Right forelimb (tissue), 1 donor: ENCODE measurements around the gene ZBTB18.

Source experiments
- DNase-seq: peaks from one replicate; pipeline ENCODE4 v3.0.0-alpha.2; 2018

The ZBTB18 gene

DNA sequence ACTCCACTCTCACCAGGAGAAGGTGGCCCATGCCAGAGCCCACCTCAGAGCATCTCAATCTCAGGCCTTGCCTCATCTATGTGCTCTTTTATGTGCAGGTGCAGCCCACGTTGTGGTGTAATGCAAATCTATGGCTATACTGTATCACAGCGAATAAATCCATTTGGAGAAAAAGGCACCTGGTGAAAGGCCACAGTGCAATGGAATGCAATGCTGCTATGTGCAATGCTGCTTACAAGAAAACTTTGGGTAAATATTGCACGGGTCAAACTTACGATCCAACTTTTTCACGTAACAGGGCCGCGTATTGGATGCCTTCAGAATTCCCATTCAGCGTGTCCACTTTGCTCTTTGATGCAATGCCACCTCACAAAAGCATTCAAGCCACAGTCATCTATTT lies 13.5 kb downstream of the ZBTB18 start:
- DNase-seq: no peak

DNA sequence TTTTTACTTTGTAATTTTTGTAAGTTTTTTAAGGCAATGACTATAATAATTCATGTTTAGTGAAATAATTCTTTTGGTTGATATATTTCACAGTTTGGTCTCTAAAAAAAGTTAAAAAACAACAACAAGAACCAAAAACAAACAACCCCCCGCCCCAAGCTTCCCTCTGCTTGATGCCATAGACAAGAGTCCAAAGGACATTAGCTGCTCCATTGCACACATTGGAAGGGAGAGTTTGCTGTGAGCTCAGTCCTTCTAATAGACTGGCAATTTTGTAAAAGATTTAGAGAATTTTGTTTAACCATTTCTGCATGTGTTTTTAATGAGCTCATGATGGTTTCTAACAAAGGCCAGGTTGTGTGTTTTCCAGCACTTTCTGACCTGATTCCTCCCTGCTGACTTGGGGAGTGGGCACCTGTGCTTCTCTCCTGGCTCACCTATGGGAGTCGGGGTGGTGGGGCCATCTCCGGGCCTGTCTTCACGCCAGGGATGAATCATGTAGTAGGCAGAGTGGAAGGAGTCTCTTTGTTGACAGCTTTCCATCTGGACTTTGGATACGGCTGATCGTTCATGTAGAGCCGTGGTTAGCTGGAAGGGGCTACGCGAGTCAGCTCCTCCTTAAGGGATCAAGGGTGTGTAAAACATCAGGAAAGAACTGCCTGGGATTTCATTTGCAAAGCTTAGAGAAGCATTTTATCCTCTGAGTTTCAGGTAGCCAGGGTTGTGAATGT lies 14.1 kb downstream of the ZBTB18 start:
- DNase-seq: no peak

GRCh38 chr1:244065960-244066388 lies 14.9 kb downstream of the ZBTB18 start:
- no peak for DNase-seq

DNA sequence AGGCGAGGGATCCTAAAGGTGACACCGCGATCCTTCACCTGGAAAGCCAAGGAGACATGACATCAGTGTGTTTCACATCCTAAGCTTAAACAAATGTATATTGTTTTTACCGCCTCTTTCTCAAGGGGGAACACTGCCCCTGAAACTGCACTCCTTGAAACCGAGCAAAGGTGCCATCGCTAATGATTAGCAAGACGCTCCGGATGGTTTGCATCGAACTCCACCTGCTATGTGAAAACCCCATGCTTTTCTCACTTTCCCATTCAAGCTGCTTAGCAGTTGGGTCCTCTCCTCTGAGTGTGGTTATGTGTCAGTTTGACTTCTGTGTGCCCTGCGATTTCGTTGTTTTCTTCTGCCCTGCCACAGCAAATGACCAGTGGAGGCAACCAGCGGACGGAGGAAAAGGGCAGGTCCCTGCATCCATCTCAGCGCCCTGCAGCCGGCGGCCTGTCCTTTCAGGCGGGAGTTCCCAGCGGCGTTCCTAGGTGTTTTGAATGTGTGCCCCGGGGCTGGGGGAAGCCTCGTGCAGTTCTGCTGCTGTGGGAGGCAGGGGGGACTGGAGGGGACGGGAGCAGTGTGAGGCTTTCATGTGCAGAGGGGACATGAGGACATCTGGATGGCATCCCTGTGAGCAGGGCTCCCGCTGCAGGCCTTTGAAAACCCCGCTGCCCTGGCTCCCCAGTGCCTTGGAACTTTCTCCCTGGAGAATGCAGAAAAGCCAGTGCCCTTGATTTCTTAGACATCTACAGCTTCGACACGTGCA lies 16.1 kb downstream of the ZBTB18 start:
- DNase-seq: no peak

DNA sequence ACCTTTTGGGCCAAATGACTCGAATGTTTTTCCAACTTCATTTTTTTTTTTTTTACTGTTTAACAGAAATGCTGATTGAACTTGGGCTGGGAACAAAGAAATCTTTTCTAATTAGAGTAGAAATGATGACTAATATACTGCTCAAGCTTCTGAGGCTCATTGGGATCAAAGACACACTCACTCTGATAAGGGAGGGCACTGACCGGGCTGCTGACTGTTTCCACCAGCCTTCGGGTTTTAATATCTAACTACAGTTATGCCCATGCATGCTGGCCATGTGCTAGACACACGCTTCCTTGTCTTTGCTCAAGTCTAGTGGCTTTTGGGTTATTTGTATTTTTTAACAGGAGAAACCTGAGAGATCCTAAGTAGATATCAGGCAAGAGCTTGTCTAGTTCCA lies 16.8 kb downstream of the ZBTB18 start:
- no peak for DNase-seq

- no peak for DNase-seq
These were observed 17.5 kb downstream of the ZBTB18 start for GRCh38 chr1:244068567-244068966.

GRCh38 chr1:244069326-244069898 lies 18.3 kb downstream of the ZBTB18 start:
- no peak for DNase-seq

DNA sequence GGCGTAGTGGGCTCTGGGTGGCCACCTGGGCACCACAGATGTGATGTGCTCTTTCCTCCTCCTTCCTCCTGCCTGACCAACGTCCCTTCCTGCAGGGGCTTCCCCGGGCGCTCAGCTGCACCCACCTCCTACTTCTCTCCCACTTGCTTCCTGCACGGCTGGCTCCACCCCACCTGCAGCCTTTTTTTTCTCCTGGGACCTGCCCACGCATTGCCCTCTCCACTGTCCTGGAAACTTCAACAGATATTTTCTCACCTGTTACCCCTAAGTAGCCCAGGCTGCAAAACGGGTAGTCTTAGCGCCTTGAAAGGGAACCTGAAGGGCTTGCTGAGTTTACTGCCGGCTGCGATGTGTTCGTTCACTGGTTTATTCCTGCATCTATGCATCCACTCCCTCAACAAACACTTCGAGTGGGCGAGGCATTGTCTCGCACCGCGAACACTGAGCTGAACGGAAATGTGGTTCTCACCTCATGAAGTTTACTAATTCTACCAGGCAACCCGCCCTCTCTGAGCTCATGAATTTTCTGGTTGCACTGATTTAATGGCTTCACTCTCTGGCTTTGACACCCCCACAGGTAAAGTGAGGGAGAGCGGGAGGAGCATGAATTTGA lies 23.6 kb downstream of the ZBTB18 start:
- DNase-seq: no peak

DNA sequence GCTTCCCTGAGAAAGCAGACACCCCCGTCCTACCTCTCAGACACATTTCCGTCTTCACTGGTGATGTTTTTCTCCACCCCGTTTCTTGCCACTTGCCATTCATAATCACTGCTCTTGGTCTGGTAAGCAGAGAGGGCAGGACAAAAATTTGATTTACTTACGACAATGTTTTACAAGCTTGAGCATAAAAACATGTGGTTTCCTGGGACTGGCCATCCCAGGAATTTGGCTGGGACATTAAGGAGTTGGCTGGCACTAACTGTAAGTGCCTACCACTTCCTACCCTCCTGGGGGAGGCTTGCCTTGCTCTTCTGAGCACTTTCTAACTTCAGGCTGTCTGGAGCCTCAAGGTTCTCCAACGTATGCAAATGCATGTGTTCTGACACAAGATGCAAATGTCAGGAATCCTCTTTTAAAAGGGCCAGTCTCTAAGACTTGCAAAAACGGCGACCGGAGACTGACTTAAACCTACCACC lies 24.2 kb downstream of the ZBTB18 start:
- DNase-seq: no peak

GRCh38 chr1:244076740-244077139 lies 25.7 kb downstream of the ZBTB18 start:
- DNase-seq: no peak

GRCh38 chr1:244077473-244078220 lies 26.6 kb downstream of the ZBTB18 start:
- no peak for DNase-seq

- no peak for DNase-seq
These were observed 29.4 kb downstream of the ZBTB18 start for GRCh38 chr1:244080343-244080929.

GRCh38 chr1:244082969-244083368 lies 31.9 kb downstream of the ZBTB18 start:
- DNase-seq: no peak

- DNase-seq: no peak
These were observed 32.4 kb downstream of the ZBTB18 start for GRCh38 chr1:244083383-244083943.

- no peak for DNase-seq
These were observed 33.7 kb downstream of the ZBTB18 start for GRCh38 chr1:244084763-244085162.

DNA sequence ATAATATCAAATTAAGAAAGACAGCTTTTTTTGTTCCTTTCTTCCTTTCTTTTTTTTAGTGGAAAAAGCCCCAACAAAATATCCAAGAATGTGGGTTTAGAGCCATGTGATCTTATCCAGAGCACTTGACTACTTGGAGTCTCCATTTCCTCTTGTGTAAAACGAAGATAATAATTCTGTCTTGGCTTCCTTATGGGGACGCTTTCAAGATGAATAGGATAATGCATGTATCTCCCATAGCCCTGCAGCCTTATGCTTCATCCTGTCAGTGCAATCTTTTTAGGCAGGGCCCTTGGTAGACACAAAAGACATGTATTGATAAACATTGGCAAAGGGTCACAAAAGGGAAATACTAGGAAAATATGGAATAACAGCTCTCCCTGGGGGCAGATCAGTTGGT lies 34.8 kb downstream of the ZBTB18 start:
- DNase-seq: no peak

GRCh38 chr1:244087021-244087560 lies 36.0 kb downstream of the ZBTB18 start:
- DNase-seq: no peak

DNA sequence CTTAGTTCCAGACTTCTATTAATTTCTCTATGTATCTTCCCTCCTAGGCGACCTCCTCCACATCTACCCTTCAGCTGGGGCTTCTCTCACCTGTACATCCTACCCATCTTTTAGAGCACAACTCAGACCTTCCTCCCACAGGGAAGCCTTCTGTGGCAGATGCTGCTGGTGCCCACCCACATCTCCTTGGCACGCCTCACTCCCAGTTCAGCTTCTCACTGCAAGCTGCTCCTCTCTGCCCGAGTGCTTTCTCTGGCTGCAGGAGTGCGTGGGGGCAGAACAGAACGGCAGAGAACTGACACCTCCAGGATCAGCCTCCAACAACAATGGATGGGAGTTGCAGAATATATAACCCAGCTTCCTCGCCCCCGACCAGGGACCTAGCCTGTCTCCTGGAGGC lies 36.5 kb downstream of the ZBTB18 start:
- DNase-seq: no peak

DNA sequence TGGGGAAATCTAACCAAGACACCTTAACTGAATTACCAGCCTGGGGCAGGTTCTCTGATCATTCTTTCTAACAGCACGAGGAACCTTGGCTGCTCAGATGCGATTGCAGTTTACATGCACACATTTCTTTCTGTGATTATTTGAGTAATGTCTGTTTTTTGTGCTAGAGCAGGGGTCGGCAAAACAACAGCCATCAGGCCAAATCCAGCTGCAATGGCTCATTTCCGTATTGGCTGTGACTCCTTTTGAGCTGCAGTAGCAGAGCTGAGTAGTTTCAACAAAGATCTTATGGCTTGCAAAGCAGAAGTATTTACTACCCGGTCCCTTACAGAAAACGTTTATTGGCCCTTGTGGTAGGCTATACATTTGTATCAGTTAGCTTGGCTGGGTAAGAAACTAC lies 37.1 kb downstream of the ZBTB18 start:
- DNase-seq: no peak

DNA sequence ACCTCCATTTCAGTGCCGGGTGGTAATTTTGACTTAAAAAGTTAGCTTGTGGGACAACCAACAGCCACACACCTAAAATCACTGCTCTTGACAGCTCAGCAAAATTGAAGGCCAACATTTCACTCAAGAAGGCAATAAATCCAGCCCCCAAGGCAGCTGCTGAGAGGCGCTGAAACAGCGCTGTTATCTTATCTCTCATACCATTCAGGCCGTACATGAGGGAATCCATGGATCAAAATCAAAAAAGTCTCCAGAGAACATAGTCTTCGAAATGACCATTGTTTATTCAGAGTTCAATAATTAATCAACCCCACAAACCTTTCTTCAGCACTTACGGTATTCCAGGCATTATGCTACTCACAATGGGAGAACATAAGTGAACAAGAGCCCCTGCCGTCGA lies 38.5 kb downstream of the ZBTB18 start:
- DNase-seq: no peak

DNA sequence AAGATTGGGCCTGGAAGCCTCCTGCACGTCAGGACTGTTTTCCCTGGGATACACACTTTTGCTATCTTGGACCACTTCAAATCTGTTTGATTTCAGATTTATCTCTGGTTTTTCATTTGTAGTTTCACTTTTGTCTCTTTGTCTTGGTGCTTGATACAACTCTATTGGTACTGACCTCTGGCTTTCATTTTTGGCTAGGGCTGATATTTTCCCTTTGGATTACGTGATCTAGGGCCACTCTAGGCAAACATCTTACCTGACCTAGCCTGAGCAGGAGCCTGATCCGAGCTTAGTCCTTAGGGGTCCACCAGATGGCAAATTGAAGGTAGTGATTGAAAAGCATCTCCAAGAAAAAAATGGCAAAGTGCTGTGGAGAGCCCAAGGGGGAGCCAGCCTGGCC lies 39.6 kb downstream of the ZBTB18 start:
- no peak for DNase-seq
